Measurements from ENCODE around the gene CNEP1R1. TPM values are rescaled to one million over a fixed set of nuclear protein-coding genes. Genes with fewer than 3 reads are reported as not detected.

Gene CNEP1R1
- total RNA-seq, 1 experiment from 2014 or later, result 18.5 TPM

- peak overlapping the region in 2 of 3 experiments; percentile 43 to 50; a peak in 2 of 7 replicates for H3K27ac Mint-ChIP-seq
Observed at GRCh38 chr16:50079397-50080140, 54.5 kb downstream of the CNEP1R1 start.

More at GRCh38 chr16:50079397-50080140, 54.5 kb downstream of the CNEP1R1 start:
- no peak overlapping the region for H4K91ac ChIP-seq (ENCODE audit: insufficient read length, low read depth, low read length)
- H2AFZ ChIP-seq (ENCODE audit: low read length), result no peak overlapping the region
- no peak overlapping the region for H2BK120ac ChIP-seq (ENCODE audit: low read depth, low read length, poor library complexity, severe bottlenecking)
- no peak overlapping the region for H3K4ac ChIP-seq (ENCODE audit: low read depth, low read length)
- no peak overlapping the region for H3K4me3 Mint-ChIP-seq
- no CpG with 5 or more reads among the region's 9 CpGs for WGBS (ENCODE audit: extremely low coverage, insufficient read length, low lambda C conversion rate)
- H3K27me3 Mint-ChIP-seq (ENCODE audit: low read depth), result no peaks in the 10 kb centered on the region
- H4K8ac ChIP-seq (replicated peaks; ENCODE audit: insufficient read length, low read depth, low read length), result no peak overlapping the region
- H3T11ph ChIP-seq (ENCODE audit: low read length), result no peak overlapping the region
- no peak overlapping the region for H3K18ac ChIP-seq (ENCODE audit: insufficient read length, low read depth, low read length)
- no peaks in the 10 kb centered on the region for H3K4me1 Mint-ChIP-seq
- H2BK15ac ChIP-seq (ENCODE audit: low read depth, low read length), result no peak overlapping the region
- no peak overlapping the region for H3K9ac ChIP-seq (ENCODE audit: extremely low read depth, insufficient read length, low read length)
- no peak overlapping the region for H3K4me2 ChIP-seq (ENCODE audit: insufficient read depth, insufficient read length, low read length)
- H3K56ac ChIP-seq (ENCODE audit: insufficient read length, low read depth, low read length), result no peak overlapping the region
- no peak overlapping the region for H4K5ac ChIP-seq (ENCODE audit: insufficient read length, low read depth, low read length)
- H2BK5ac ChIP-seq (ENCODE audit: insufficient read length, low read length), result no peak overlapping the region
- no peaks in the 10 kb centered on the region for H3K79me1 ChIP-seq (ENCODE audit: insufficient read depth, low read depth, low read length, poor library complexity, severe bottlenecking)
- H4K20me1 ChIP-seq (ENCODE audit: control insufficient read depth, insufficient read depth, insufficient read length), result no peaks in the 10 kb centered on the region
- H3K23me2 ChIP-seq (ENCODE audit: insufficient read length, low read depth, low read length, poor library complexity, severe bottlenecking), result no peaks in the 10 kb centered on the region
- H3K4me1 ChIP-seq (ENCODE audit: insufficient read depth, low read length), result no peaks in the 10 kb centered on the region
- TF ChIP-seq, protein P1, sequence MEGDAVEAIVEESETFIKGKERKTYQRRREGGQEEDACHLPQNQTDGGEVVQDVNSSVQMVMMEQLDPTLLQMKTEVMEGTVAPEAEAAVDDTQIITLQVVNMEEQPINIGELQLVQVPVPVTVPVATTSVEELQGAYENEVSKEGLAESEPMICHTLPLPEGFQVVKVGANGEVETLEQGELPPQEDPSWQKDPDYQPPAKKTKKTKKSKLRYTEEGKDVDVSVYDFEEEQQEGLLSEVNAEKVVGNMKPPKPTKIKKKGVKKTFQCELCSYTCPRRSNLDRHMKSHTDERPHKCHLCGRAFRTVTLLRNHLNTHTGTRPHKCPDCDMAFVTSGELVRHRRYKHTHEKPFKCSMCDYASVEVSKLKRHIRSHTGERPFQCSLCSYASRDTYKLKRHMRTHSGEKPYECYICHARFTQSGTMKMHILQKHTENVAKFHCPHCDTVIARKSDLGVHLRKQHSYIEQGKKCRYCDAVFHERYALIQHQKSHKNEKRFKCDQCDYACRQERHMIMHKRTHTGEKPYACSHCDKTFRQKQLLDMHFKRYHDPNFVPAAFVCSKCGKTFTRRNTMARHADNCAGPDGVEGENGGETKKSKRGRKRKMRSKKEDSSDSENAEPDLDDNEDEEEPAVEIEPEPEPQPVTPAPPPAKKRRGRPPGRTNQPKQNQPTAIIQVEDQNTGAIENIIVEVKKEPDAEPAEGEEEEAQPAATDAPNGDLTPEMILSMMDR (conservative IDR thresholded peaks at IDR 0.05), result no peak
- H3K9me3 ChIP-seq (ENCODE audit: control insufficient read depth, low read depth, low read length), result no peaks in the 10 kb centered on the region
- H3K9me3 Mint-ChIP-seq, result no peaks in the 10 kb centered on the region
- no peak overlapping the region for H3K14ac ChIP-seq (ENCODE audit: insufficient read depth, low read length)
- H2BK12ac ChIP-seq (ENCODE audit: insufficient read length, low read depth, low read length), result no peak overlapping the region
- H2AK5ac ChIP-seq (ENCODE audit: insufficient read length, low read length), result no peak overlapping the region
- no peaks in the 10 kb centered on the region for H3K79me2 ChIP-seq (ENCODE audit: insufficient read depth, low read length)
- no peak overlapping the region for H3K27ac ChIP-seq (ENCODE audit: insufficient read length, low read depth, low read length)
- no peaks in the 10 kb centered on the region for H3K27me3 ChIP-seq (ENCODE audit: insufficient read depth, low read length)
- H2BK20ac ChIP-seq (ENCODE audit: low read depth, low read length, poor library complexity, severe bottlenecking), result no peak overlapping the region
- peaks cover 17 to 65% (median 50%) of the 10 kb centered on the region in 3 experiments; a peak in 6 of 7 replicates for H3K36me3 Mint-ChIP-seq (ENCODE audit: insufficient read depth in 1 of 3, low read depth in 3 of 3)
- no peak for DNase-seq
- H3K23ac ChIP-seq (ENCODE audit: insufficient read length, low read depth, low read length), result no peak overlapping the region

Measured in H9 (cell line).